Adrenal gland (tissue), 12 donors: ENCODE data around the gene C9orf153. TPM values are rescaled to one million over a fixed set of nuclear protein-coding genes. Genes with fewer than 3 reads are reported as not detected.

Source experiments
- DNase-seq, 7 donors: peaks; one replicate each; pipeline ENCODE4 v3.0.0-alpha.2; 2019 to 2020
- H3K27ac ChIP-seq, 5 donors: fragments of 200-600 bp; sonication (generic) in 4 of 5; 1 replicate in 3 of 5; 2 replicates in 2 of 5; pipeline versions ENCODE4 v1.5.1 to v1.8.0; 2016 to 2020; ENCODE audit warnings: mild to moderate bottlenecking in 1 of 5
- H3K27me3 ChIP-seq: fragments of 200-600 bp; 2 replicates; pipeline ENCODE4 v1.8.0; 2021
- H3K36me3 ChIP-seq, 2 donors: fragments of 200-600 bp; replicated peaks in 1 of 2; 1 replicate in 1 of 2; 2 replicates in 1 of 2; pipeline versions ENCODE4 v1.5.1 to v1.8.0; 2018 to 2022
- H3K4me1 ChIP-seq, 2 donors: fragments of 200-600 bp; replicated peaks in 1 of 2; 1 replicate in 1 of 2; 2 replicates in 1 of 2; pipeline versions ENCODE4 v1.5.1 to v1.8.0; 2018 to 2021
- H3K4me3 ChIP-seq, 4 donors: fragments of 200-600 bp; sonication (generic) in 3 of 4; one replicate each; pipeline ENCODE4 v1.5.1; 2016 to 2018
- H3K9me3 ChIP-seq, 3 donors: fragments of 200-600 bp; sonication (generic) in 1 of 3; replicated peaks in 1 of 3; 1 replicate in 2 of 3; 2 replicates in 1 of 3; pipeline versions ENCODE4 v1.5.1 to v1.8.0; 2016 to 2021
- CTCF ChIP-seq, 6 experiments: fragments of 450-650 bp in 4 of 6; fragments of 200-600 bp in 2 of 6; sonication (generic) in 1 of 6; IDR thresholded peaks; 1 replicate in 5 of 6; 2 replicates in 1 of 6; pipeline versions ENCODE4 v1.5.1 to v1.8.0; 2016 to 2021; ENCODE audit warnings: antibody characterized with exemption in 6 of 6, mild to moderate bottlenecking in 2 of 6, moderate library complexity in 1 of 6
- POLR2A ChIP-seq, 2 donors: fragments of 450-650 bp; IDR thresholded peaks; one replicate each; pipeline ENCODE4 v1.6.1; 2017; ENCODE audit warnings: antibody characterized with exemption in 2 of 2, mild to moderate bottlenecking in 2 of 2, moderate library complexity in 1 of 2
- WGBS, 4 donors: extraction: QIAGEN DNeasy Blood & Tissue Kit in 2 of 4; methylation state at CpG; one replicate each; pipeline versions ENCODE4 v1.1.5 to v1.1.7; 2013 to 2017; 5-methylcytosine and 5-hydroxymethylcytosine counted together
- intact Hi-C, 2 donors: fragments of 100-400 bp; cut with DNase I; formaldehyde crosslinking; loops; one replicate each; pipeline versions ENCODE4 v1.14.1 to v1.15.0; 2022 to 2023
- polyA plus RNA-seq, 3 donors: library from polyadenylated mRNA; stranded (reverse); fragments of 200-250 nt in 2 of 3; fragments of 350-450 nt in 1 of 3; fragmentation: Illumina TruSeq in 1 of 3; extraction: RNeasy Lipid Tissue Mini Kit (QIAGEN cat#74804) in 1 of 3; gene quantifications; one replicate each; pipeline ENCODE4 v1.2.3, GENCODE V29; 2013 to 2014
- total RNA-seq, 9 donors: library from RNA; depleted of rRNA in 4 of 9; stranded (reverse); fragments of >200 nt in 4 of 9; fragments of 120-200 nt in 1 of 9; fragmentation: NEBNext Ultra II Directional in 1 of 9; extraction: Animal tissue kit (Norgen Biotek cat#: 25700) in 1 of 9; gene quantifications; one replicate each; pipeline versions ENCODE4 v1.1.0 to v1.2.4, GENCODE V29; 2013 to 2023
- donor health status: healthy with polysubstance abuse.
- donor health status: Bipolar disorder and iron deficiency.
- donor health status: DM: yes; HTN: yes; CAD: no.
- donor health status: DM: no; HTN: no; CAD: no.
- donor health status: DM: no; HTN: no; CAD: no.
- donor health status: DM: yes; HTN: yes; CAD: no.

C9orf153 gene
- total and polyA plus RNA-seq, 12 donors: 0.14 to 0.94 (median 0.37) TPM; not detected in 5

GRCh38 chr9:86186696-86187095 is 72.8 kb downstream of the C9orf153 start:
- 86 to 94% (median 88%) methylated on average over 2 of the region's 2 CpGs for WGBS, 4 donors
- Histone ChIP-seq H3K4me1 (peaks cover 0 to 11% of the 10 kb centered on the region in 2 donors), H3K27me3 (no peaks in the 10 kb centered on the region), H3K36me3 (no peaks in the 10 kb centered on the region), H3K9me3 (peaks cover 0 to 4% (median 0%) of the 10 kb centered on the region in 3 donors), H3K4me3 (no peak overlapping the region), H3K27ac (no peak overlapping the region)
- no peak for DNase-seq
- intact Hi-C loops: no loop called here
- TF ChIP-seq POLR2A (IDR thresholded peaks at IDR 0.05) (no peak), CTCF (IDR thresholded peaks at IDR 0.05) (no peak)

- Histone ChIP-seq H3K4me1 (peaks cover 0 to 11% of the 10 kb centered on the region in 2 donors), H3K27ac (no peak overlapping the region), H3K36me3 (no peaks in the 10 kb centered on the region), H3K4me3 (no peak overlapping the region), H3K27me3 (no peaks in the 10 kb centered on the region), H3K9me3 (peaks cover 0 to 4% (median 0%) of the 10 kb centered on the region in 3 donors)
- TF ChIP-seq CTCF (IDR thresholded peaks at IDR 0.05): no peak
- no peak for TF ChIP-seq POLR2A (IDR thresholded peaks at IDR 0.05)
- intact Hi-C loops: no loop called here
- peak in 1 of 7 donors; percentile 29 for DNase-seq
- WGBS, 4 donors: 32 to 56% (median 47%) methylated on average over 7 of the region's 7 CpGs
Observed at GRCh38 chr9:86185872-86186271, 73.6 kb downstream of the C9orf153 start.

GRCh38 chr9:86184138-86184524 is 75.3 kb downstream of the C9orf153 start:
- Histone ChIP-seq H3K36me3 (no peaks in the 10 kb centered on the region), H3K4me3 (no peak overlapping the region), H3K4me1 (peaks cover 0 to 7% of the 10 kb centered on the region in 2 donors), H3K27me3 (no peaks in the 10 kb centered on the region), H3K9me3 (peaks cover 0 to 4% (median 0%) of the 10 kb centered on the region in 3 donors), H3K27ac (peak overlapping the region in 1 of 5 donors; percentile 30)
- intact Hi-C loops: no loop called here
- no peak for DNase-seq
- TF ChIP-seq POLR2A (IDR thresholded peaks at IDR 0.05): no peak
- TF ChIP-seq CTCF (IDR thresholded peaks at IDR 0.05): no peak
- WGBS, 4 donors: 90 to 95% (median 94%) methylated on average over 4 of the region's 4 CpGs

GRCh38 chr9:86183229-86184137 is 76.0 kb downstream of the C9orf153 start:
- intact Hi-C loops: no loop called here
- TF ChIP-seq CTCF (IDR thresholded peaks at IDR 0.05): no peak
- no peak for TF ChIP-seq POLR2A (IDR thresholded peaks at IDR 0.05)
- Histone ChIP-seq H3K36me3 (no peaks in the 10 kb centered on the region), H3K4me1 (peaks cover 0 to 7% of the 10 kb centered on the region in 2 donors), H3K4me3 (no peak overlapping the region), H3K27ac (peak overlapping the region in 2 of 5 donors; percentile 30 to 69), H3K27me3 (no peaks in the 10 kb centered on the region), H3K9me3 (peaks cover 0 to 4% (median 0%) of the 10 kb centered on the region in 3 donors)
- whole genome bisulfite sequencing, 4 donors: 38 to 57% (median 43%) methylated on average over 1 of the region's 1 CpG
- DNase-seq: peak in 4 of 7 donors; percentile 16 to 33 (median 29)
